Right lobe of liver (tissue), 6 donors: Measurements from ENCODE around the gene TOR2A. TPM values are rescaled to one million over a fixed set of nuclear protein-coding genes. Genes with fewer than 3 reads are reported as not detected.
A peak's percentile ranks its signal among the peaks of the same experiment; 100 is the strongest.

ENCODE experiments used
- ATAC-seq, 4 donors: fragments of 200-7000 bp; cut with Tn5 transposase; one replicate each; pipeline ENCODE4 v1.9.1; 2020; ENCODE audit warnings: mild to moderate bottlenecking in 4 of 4, moderate library complexity in 4 of 4
- DNase-seq, 3 donors: peaks; one replicate each; pipeline ENCODE4 v3.0.0-alpha.2; 2020
- H3K27ac ChIP-seq, 3 donors: fragments of 200-600 bp; one replicate each; pipeline ENCODE4 v1.8.0; 2022
- H3K27me3 ChIP-seq, 2 donors: fragments of 200-600 bp; one replicate each; pipeline ENCODE4 v1.8.0; 2022
- H3K36me3 ChIP-seq, 4 donors: fragments of 200-600 bp; sonication (generic) in 1 of 4; one replicate each; pipeline versions ENCODE4 v1.5.1 to v1.8.0; 2017 to 2022; ENCODE audit warnings: control low read depth in 1 of 4
- H3K4me1 ChIP-seq, 4 donors: fragments of 200-600 bp; sonication (generic) in 1 of 4; one replicate each; pipeline versions ENCODE4 v1.5.1 to v1.8.0; 2017 to 2022; ENCODE audit warnings: control low read depth in 1 of 4
- H3K4me3 ChIP-seq, 3 donors: fragments of 200-600 bp; one replicate each; pipeline ENCODE4 v1.8.0; 2022
- H3K9me3 ChIP-seq, 4 donors: fragments of 200-600 bp; sonication (generic) in 1 of 4; one replicate each; pipeline versions ENCODE4 v1.5.1 to v1.8.0; 2017 to 2022; ENCODE audit warnings: control low read depth in 1 of 4
- CTCF ChIP-seq, 4 donors: fragments of 200-600 bp in 3 of 4; fragments of 450-650 bp in 1 of 4; IDR thresholded peaks; one replicate each; pipeline versions ENCODE4 v1.5.1 to v1.8.0; 2016 to 2022; ENCODE audit warnings: antibody characterized with exemption in 4 of 4, mild to moderate bottlenecking in 2 of 4
- POLR2A ChIP-seq: fragments of 450-650 bp; IDR thresholded peaks from one replicate; pipeline ENCODE4 v1.6.1; 2017; ENCODE audit warnings: antibody characterized with exemption, mild to moderate bottlenecking
- WGBS: methylation state at CpG from one replicate; pipeline ENCODE4 v1.1.6; 2018; ENCODE audit warnings: low coverage, low lambda C conversion rate; ENCODE audit not compliant: insufficient coverage; ENCODE audit errors: missing lambda C conversion rate; 5-methylcytosine and 5-hydroxymethylcytosine counted together
- intact Hi-C, 2 donors: fragments of 100-400 bp; cut with DNase I; formaldehyde crosslinking; loops; one replicate each; pipeline versions ENCODE4 v1.11.2 to v1.14.1; 2022
- total RNA-seq, 6 experiments: library from RNA; depleted of rRNA in 2 of 6; stranded (reverse); fragments of >200 nt in 2 of 6; fragmentation: NEBNext Ultra II Directional in 3 of 6; extraction: Animal tissue kit (Norgen Biotek cat#: 25700) in 3 of 6; gene quantifications; one replicate each; pipeline versions ENCODE4 v1.1.0 to v1.2.4, GENCODE V29; 2016 to 2023
- donor health status: DM: no; HTN: yes; CAD: no.
- donor health status: DM: no; HTN: no; CAD: no.
- donor health status: DM: no; HTN: no; CAD: no.
- donor health status: DM: no; HTN: yes; CAD: no.
- donor health status: DM: no; HTN: yes; CAD: no.

Gene TOR2A
- total RNA-seq, 6 experiments from 2014 or later = 6.1 to 15.3 (median 7.7) TPM

DNA sequence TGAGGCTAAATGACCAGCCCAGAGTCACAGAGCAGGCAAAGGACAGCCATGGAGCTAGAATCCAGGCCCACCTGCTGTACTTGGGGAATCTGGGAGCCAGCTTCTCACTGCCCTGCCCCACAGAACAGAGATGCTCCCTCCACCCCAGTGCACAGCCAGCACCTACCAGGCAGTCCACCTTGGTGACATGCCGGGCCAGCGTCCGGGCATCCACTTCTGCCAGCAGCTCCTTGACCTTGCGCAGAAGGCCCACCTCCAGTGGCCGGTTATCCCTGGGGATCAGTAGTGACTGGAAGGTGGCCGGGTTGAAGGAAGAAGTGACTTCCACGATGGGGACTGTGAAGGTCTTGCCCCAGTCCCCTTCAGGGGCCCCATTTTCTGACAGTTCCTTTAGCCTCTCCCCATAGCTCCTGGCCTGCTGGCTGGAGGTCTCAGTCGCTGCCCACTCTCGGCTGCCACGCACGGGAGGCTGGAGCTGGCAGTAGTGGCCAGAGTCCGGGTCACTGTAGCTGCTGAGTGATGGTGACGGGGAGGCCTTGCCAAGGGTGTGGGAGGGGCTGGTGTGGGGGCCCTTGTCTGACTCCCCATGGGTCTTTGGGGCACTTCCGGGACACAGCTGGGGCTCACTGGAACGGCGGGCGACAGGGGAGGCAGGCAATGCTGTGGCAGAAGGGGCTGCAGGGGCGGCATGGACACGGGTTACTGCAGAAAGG is 9.5 kb upstream of the TOR2A start:
- H3K36me3 ChIP-seq = no peaks in the 10 kb centered on the region
- intact Hi-C loops = no loop called here

GRCh38 chr9:127742435-127743088 is 7.5 kb upstream of the TOR2A start:
- Histone ChIP-seq H3K27me3 (peaks cover 0 to 8% of the 10 kb centered on the region in 2 donors), H3K36me3 (no peaks in the 10 kb centered on the region), H3K9me3 (no peaks in the 10 kb centered on the region), H3K4me1 (no peaks in the 10 kb centered on the region), H3K27ac (no peak overlapping the region), H3K4me3 (peak overlapping the region in 1 of 3 donors; percentile 16)
- intact Hi-C loops = no loop called here
- DNase-seq (no peak), ATAC-seq (no peak)
- 39% methylated on average over 17 of the region's 33 CpGs for WGBS
- TF ChIP-seq POLR2A (no peak), CTCF (IDR thresholded peaks at IDR 0.05) (no peak)

More for the DNA sequence above, 9.5 kb upstream of the TOR2A start:
- Histone ChIP-seq H3K27ac (no peak overlapping the region), H3K27me3 (peaks cover 0 to 8% of the 10 kb centered on the region in 2 donors), H3K9me3 (no peaks in the 10 kb centered on the region), H3K4me1 (no peaks in the 10 kb centered on the region), H3K4me3 (no peak overlapping the region)
- ATAC-seq = no peak
- no peak for DNase-seq
- TF ChIP-seq POLR2A (no peak), CTCF (IDR thresholded peaks at IDR 0.05) (no peak)
- 70% methylated on average over 2 of the region's 19 CpGs for WGBS

DNA sequence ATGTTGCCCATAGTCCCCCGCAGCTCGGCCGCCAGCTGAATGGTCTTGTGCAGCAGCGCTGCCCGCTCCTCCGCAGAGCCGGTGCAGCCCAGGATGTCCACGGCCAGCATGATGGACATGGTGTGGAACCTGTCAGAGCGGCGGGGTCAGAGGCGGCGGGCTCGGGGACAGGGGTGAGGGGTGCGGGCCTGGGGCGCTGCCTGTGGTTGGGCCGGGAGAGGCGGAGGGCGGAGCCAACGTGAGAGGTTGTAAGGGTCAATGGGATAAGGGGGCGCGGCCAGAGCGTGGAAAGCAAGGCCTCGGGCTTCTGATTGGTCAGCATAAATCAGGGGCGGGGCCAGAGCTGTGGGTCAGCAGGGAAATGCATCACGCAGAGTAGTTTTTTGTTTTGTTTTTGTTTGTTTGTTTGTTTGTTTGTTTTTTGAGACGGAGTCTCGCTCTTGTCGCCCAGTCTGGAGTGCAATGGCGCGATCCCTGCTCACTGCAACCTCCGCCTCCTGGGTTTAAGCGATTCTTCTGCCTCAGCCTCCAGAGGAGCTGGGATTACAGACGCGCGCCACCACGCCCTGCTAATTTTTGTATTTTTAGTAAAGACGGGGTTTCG is 6.8 kb upstream of the TOR2A start:
- intact Hi-C loops = loop anchor here in 1 of 2 donors (2.0 kb wide), 1 partner anchor 39 kb away; no protein-coding TSS in a partner anchor
- Histone ChIP-seq H3K36me3 (no peaks in the 10 kb centered on the region), H3K9me3 (no peaks in the 10 kb centered on the region), H3K27me3 (peaks cover 0 to 8% of the 10 kb centered on the region in 2 donors), H3K4me1 (no peaks in the 10 kb centered on the region), H3K27ac (no peak overlapping the region), H3K4me3 (peak overlapping the region in 1 of 3 donors; percentile 16)
- DNase-seq = peak in 2 of 3 donors; percentile 70 to 78
- 35% methylated on average over 16 of the region's 38 CpGs for WGBS
- TF ChIP-seq POLR2A (no peak), CTCF (IDR thresholded peaks at IDR 0.05) (no peak)
- peak; percentile 60 to 85 (median 74) for ATAC-seq

DNA sequence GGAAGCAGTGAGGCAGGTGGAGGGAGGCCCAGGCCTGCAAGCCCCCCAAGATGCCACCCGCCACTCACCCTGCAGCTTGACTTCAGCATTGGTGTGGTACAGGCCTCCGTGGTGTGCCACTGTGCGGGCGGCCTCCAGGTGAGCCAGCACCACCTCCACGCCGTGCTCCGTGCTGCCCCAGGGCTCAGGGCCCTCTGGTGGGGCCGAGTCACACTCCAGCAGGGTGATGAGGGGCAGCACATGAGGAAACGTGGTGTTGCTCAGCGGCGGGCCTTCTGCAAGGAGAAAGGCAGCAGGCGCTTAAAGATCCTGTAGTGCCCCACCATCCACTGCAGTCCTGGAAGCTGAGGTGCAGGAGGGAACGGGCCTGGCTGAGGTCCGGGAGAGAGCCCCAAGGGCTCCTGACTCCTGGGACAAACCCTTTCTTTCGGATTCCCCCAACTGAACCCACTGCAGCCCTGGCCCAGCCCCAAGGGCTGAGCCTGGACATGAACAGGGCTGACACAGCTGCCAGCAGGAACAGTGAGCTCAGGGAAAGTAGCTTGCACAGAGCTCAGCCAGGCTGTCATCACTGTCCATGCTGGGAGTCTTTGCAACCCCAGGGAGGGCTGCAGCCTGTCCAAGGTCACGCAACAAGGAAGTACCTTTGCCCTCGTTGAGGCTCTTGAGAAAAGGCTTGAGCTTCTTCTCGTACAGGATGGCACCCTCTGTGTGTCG is 4.7 kb upstream of the TOR2A start:
- DNase-seq = no peak
- TF ChIP-seq POLR2A = no peak
- no peak for TF ChIP-seq CTCF (IDR thresholded peaks at IDR 0.05)
- WGBS = 80% methylated on average over 2 of the region's 19 CpGs
- Histone ChIP-seq H3K36me3 (no peaks in the 10 kb centered on the region), H3K27me3 (peaks cover 0 to 8% of the 10 kb centered on the region in 2 donors), H3K9me3 (no peaks in the 10 kb centered on the region), H3K4me1 (no peaks in the 10 kb centered on the region), H3K4me3 (no peak overlapping the region), H3K27ac (no peak overlapping the region)
- ATAC-seq = no peak
- intact Hi-C loops = loop anchor here (2.0 to 10.0 kb wide), 3 partner anchors 41 to 183 kb away; partner anchors contain the start of gene AK1 (in 1 of the 2)
